SK-N-SH (cell line): Measurements from ENCODE around the gene TRIM28.
A peak's percentile ranks its signal among the peaks of the same experiment; 100 is the strongest.

ENCODE experiments used
- CTCF ChIP-seq: fragments of 200-600 bp; sonication (generic); IDR thresholded peaks from 2 replicates; pipeline ENCODE4 v1.6.1; 2017; ENCODE audit warnings: antibody characterized with exemption, mild to moderate bottlenecking, moderate library complexity
- EP300 ChIP-seq, 2 experiments: IDR thresholded peaks; 2 replicates each; pipeline versions ENCODE4 v1.4.0 to v1.6.1; 2012; ENCODE audit warnings: borderline replicate concordance in 1 of 2, low read depth in 1 of 2, low read length in 1 of 2
- GABPA ChIP-seq: IDR thresholded peaks from 2 replicates; pipeline ENCODE4 v1.4.0; 2012; ENCODE audit warnings: low read depth, mild to moderate bottlenecking
- MAX ChIP-seq: IDR thresholded peaks from 2 replicates; pipeline ENCODE4 v1.4.0; 2012; ENCODE audit warnings: low read depth
- MEF2A ChIP-seq: IDR thresholded peaks from 2 replicates; pipeline ENCODE4 v1.4.0; 2012; ENCODE audit warnings: low read depth, borderline replicate concordance
- MXI1 ChIP-seq: IDR thresholded peaks from 2 replicates; pipeline ENCODE4 v1.6.1; 2012; ENCODE audit warnings: mild to moderate bottlenecking, low read depth, low read length, improper control_type of control experiment
- NFIC ChIP-seq: IDR thresholded peaks from 2 replicates; pipeline ENCODE4 v1.4.0; 2012; ENCODE audit warnings: borderline replicate concordance
- POLR2AphosphoS5 ChIP-seq: IDR thresholded peaks from 2 replicates; pipeline ENCODE4 v1.6.1; 2012; ENCODE audit warnings: low read depth, low read length
- RAD21 ChIP-seq: IDR thresholded peaks from 2 replicates; pipeline ENCODE4 v1.6.1; 2012; ENCODE audit warnings: mild to moderate bottlenecking, low read length
- TAF1 ChIP-seq: IDR thresholded peaks from 2 replicates; pipeline ENCODE4 v1.6.1; 2012; ENCODE audit warnings: low read depth, mild to moderate bottlenecking, low read length, moderate library complexity, borderline replicate concordance
- YY1 ChIP-seq: IDR thresholded peaks from 2 replicates; pipeline ENCODE4 v1.4.0; 2012; ENCODE audit warnings: low read depth, mild to moderate bottlenecking

GRCh38 chr19:58543826-58544590, at the start of gene TRIM28:
- TF ChIP-seq CTCF (no peak), GABPA (0 out of 2 replicates have a peak, but pooled peaks have one; percentile 27), EP300 (IDR thresholded peaks at IDR 0.05; ENCODE audit: borderline replicate concordance in 1 of 2, low read depth in 1 of 2, low read length in 1 of 2) (no peak), TAF1 (peak; percentile 88), MEF2A (no peak), POLR2AphosphoS5 (peak; percentile 97), MAX (peak; percentile 58), NFIC (no peak), MXI1 (0 out of 2 replicates have a peak, but pooled peaks have one; percentile 29), YY1 (0 out of 2 replicates have a peak, but pooled peaks have one; percentile 46), RAD21 (0 out of 2 replicates have a peak, but pooled peaks have one; percentile 6)
